HCT116 (cell line): ENCODE measurements around the gene XKRX. TPM values are rescaled to one million over a fixed set of nuclear protein-coding genes. Genes with fewer than 3 reads are reported as not detected.

Experiments used
- ATAC-seq: fragments of 200-7000 bp; cut with Tn5 transposase; 2 replicates; pipeline ENCODE4 v1.9.1; 2020; ENCODE audit warnings: mild to moderate bottlenecking, moderate library complexity
- BruUV-seq: library from RNA; stranded (reverse); fragments of 400-500 nt; replicated peaks from 2 replicates; lab custom pipeline; 2021; lab: Mats Ljungman, UMichigan
- CTCF ChIA-PET: fragments of 300-600 bp; sonication (Branson Sonifier 250); formaldehyde crosslinking; loops from one replicate; lab custom pipeline; 2021; ENCODE audit warnings: antibody characterized with exemption; lab: Charles Lee
- POLR2A ChIA-PET: fragments of 300-600, 350-600 bp; sonication (Branson Sonifier 250); formaldehyde crosslinking; loops from one replicate; lab custom pipeline; 2021; ENCODE audit warnings: antibody characterized with exemption; lab: Charles Lee
- RAD21 ChIA-PET, 2 experiments: fragments of 300-600 bp; sonication (Branson Sonifier 250); formaldehyde crosslinking; loops; one replicate each; lab custom pipeline; 2023; ENCODE audit warnings: low total read pairs in 2 of 2; ENCODE audit not compliant: uncharacterized antibody in 2 of 2, unreplicated experiment in 2 of 2, low non-redundant PET in 1 of 2; lab: Charles Lee
- DNase-seq: peaks from one replicate; pipeline ENCODE4 v3.0.0-alpha.2; 2010; ENCODE audit warnings: low read depth, low spot score
- H2AFZ ChIP-seq: fragments of 200-600 bp; shearing (Covaris generic), sonication (generic); 2 replicates; pipeline ENCODE4 v1.6.1; 2017; ENCODE audit warnings: low read depth, mixed run types, mixed read lengths, antibody characterized with exemption, low read length; ENCODE audit not compliant: poor library complexity, severe bottlenecking
- H3K27ac ChIP-seq: 2 replicates; pipeline ENCODE4 v1.5.1; 2012; ENCODE audit warnings: low read depth, low read length
- H3K27me3 ChIP-seq: fragments of 200-600 bp; sonication (generic); 2 replicates; pipeline ENCODE4 v1.6.1; 2016; ENCODE audit warnings: mixed run types, low read length, mixed read lengths; ENCODE audit not compliant: insufficient read depth
- H3K36me3 ChIP-seq, 2 experiments: fragments of 200-500 bp in 1 of 2; fragments of 200-600 bp in 1 of 2; sonication (Bioruptor generic) in 1 of 2; sonication (generic) in 1 of 2; 2 replicates each; pipeline versions ENCODE4 v1.5.1 to v1.6.1; 2014 to 2016; ENCODE audit warnings: low read length in 2 of 2, inconsistent platforms in 1 of 2, mixed read lengths in 1 of 2, mixed run types in 1 of 2; ENCODE audit not compliant: insufficient read depth in 2 of 2, control insufficient read depth in 1 of 2
- H3K4me1 ChIP-seq, 2 experiments: fragments of 200-600 bp in 1 of 2; sonication (generic) in 1 of 2; 2 replicates each; pipeline versions ENCODE4 v1.5.1 to v1.6.1; 2012 to 2017; ENCODE audit warnings: low read length in 2 of 2, inconsistent platforms in 1 of 2, mild to moderate bottlenecking in 1 of 2, mixed read lengths in 1 of 2, mixed run types in 1 of 2, moderate library complexity in 1 of 2; ENCODE audit not compliant: insufficient read depth in 2 of 2, control insufficient read depth in 1 of 2
- H3K4me2 ChIP-seq: fragments of 200-600 bp; sonication (generic); 2 replicates; pipeline ENCODE4 v1.6.1; 2017; ENCODE audit warnings: mixed run types, low read length, mixed read lengths
- H3K4me3 ChIP-seq, 2 experiments: fragments of 200-600 bp in 1 of 2; sonication (generic) in 1 of 2; replicated peaks in 1 of 2; 2 replicates each; pipeline ENCODE4 v1.5.1; 2011 to 2016; ENCODE audit warnings: low read length in 2 of 2, control low read depth in 1 of 2, low read depth in 1 of 2, mild to moderate bottlenecking in 1 of 2, mixed read lengths in 1 of 2, mixed run types in 1 of 2
- H3K79me2 ChIP-seq: fragments of 200-600 bp; sonication (generic); 2 replicates; pipeline ENCODE4 v1.6.1; 2017; ENCODE audit warnings: mild to moderate bottlenecking, mixed run types, low read length, moderate library complexity, mixed read lengths; ENCODE audit not compliant: insufficient read depth
- H3K9ac ChIP-seq: fragments of 200-600 bp; sonication (generic); 2 replicates; pipeline ENCODE4 v1.6.1; 2016; ENCODE audit warnings: low read length, mixed read lengths
- H3K9me2 ChIP-seq: fragments of 200-600 bp; sonication (generic), shearing (Covaris generic); 2 replicates; pipeline ENCODE4 v1.6.1; 2017; ENCODE audit warnings: mixed run types, mild to moderate bottlenecking, moderate library complexity; ENCODE audit not compliant: insufficient read depth
- H3K9me3 ChIP-seq, 2 experiments: fragments of 200-500 bp in 1 of 2; fragments of 200-600 bp in 1 of 2; sonication (Bioruptor generic) in 1 of 2; sonication (generic) in 1 of 2; 2 replicates each; pipeline ENCODE4 v1.6.1; 2014 to 2017; ENCODE audit warnings: low read length in 2 of 2, mixed read lengths in 2 of 2, inconsistent platforms in 1 of 2, low read depth in 1 of 2, mild to moderate bottlenecking in 1 of 2, mixed run types in 1 of 2, moderate library complexity in 1 of 2; ENCODE audit not compliant: control insufficient read depth in 1 of 2, insufficient read depth in 1 of 2
- H4K20me1 ChIP-seq: fragments of 200-600 bp; sonication (generic), shearing (Covaris generic); 2 replicates; pipeline ENCODE4 v1.6.1; 2017; ENCODE audit warnings: mixed run types, mild to moderate bottlenecking, moderate library complexity; ENCODE audit not compliant: insufficient read depth
- CEBPB ChIP-seq: IDR thresholded peaks from 2 replicates; pipeline ENCODE4 v1.6.1; 2012; ENCODE audit warnings: low read depth
- EGR1 ChIP-seq: IDR thresholded peaks from 2 replicates; pipeline ENCODE4 v1.6.1; 2012; ENCODE audit warnings: low read depth
- ELF1 ChIP-seq: IDR thresholded peaks from 2 replicates; pipeline ENCODE4 v1.6.1; 2012; ENCODE audit warnings: low read depth, borderline replicate concordance
- EZH2 ChIP-seq: fragments of 200-600 bp; sonication (generic); IDR thresholded peaks from 2 replicates; pipeline ENCODE4 v1.6.1; 2017; ENCODE audit warnings: antibody characterized with exemption, mixed run types
- EZH2phosphoT487 ChIP-seq: fragments of 200-600 bp; IDR thresholded peaks from 2 replicates; pipeline ENCODE4 v1.6.1; 2018; ENCODE audit warnings: antibody characterized with exemption, borderline replicate concordance
- RAD21 ChIP-seq: IDR thresholded peaks from 2 replicates; pipeline ENCODE4 v1.6.1; 2012; ENCODE audit warnings: low read depth, mild to moderate bottlenecking
- SP1 ChIP-seq: IDR thresholded peaks from 2 replicates; pipeline ENCODE4 v1.6.1; 2012; ENCODE audit warnings: low read depth
- SRF ChIP-seq: IDR thresholded peaks from 2 replicates; pipeline ENCODE4 v1.6.1; 2012; ENCODE audit warnings: low read depth
- TCF7L2 ChIP-seq: IDR thresholded peaks from 2 replicates; pipeline ENCODE4 v1.7.0; 2011; ENCODE audit warnings: borderline replicate concordance, inconsistent platforms; ENCODE audit not compliant: insufficient read depth, insufficient read length; ENCODE audit errors: extremely low read depth
- ZBTB33 ChIP-seq: IDR thresholded peaks from 2 replicates; pipeline ENCODE4 v1.6.1; 2011; ENCODE audit warnings: mild to moderate bottlenecking, low read length, moderate library complexity; ENCODE audit not compliant: insufficient replicate concordance; ENCODE audit errors: extremely low read depth
- intact Hi-C: fragments of 100-400 bp; cut with micrococcal nuclease; formaldehyde crosslinking; loops from 2 replicates; pipeline ENCODE4 v1.10.0; 2022
- total RNA-seq: library from RNA; stranded (reverse); gene quantifications from one replicate; pipeline ENCODE4 v1.2.1, GENCODE V29; 2021; ENCODE audit not compliant: unreplicated experiment

The XKRX gene
- total RNA-seq, 1 experiment from 2014 or later: 0.47 TPM

GRCh38 chrX:100868273-100868672 is 60.4 kb downstream of the XKRX start:
- no peak overlapping the region for H3K4me2 ChIP-seq
- ATAC-seq (no peak), DNase-seq (no peak)
- no peaks in the 10 kb centered on the region for H3K9me3 ChIP-seq
- BruUV-seq: no TSS peak
- no peak overlapping the region for H3K27ac ChIP-seq
- intact Hi-C loops: no loop called here
- no peaks in the 10 kb centered on the region for H3K27me3 ChIP-seq
- no peaks in the 10 kb centered on the region for H3K79me2 ChIP-seq
- H4K20me1 ChIP-seq: no peaks in the 10 kb centered on the region
- H3K9ac ChIP-seq: no peak overlapping the region
- TF ChIP-seq EZH2 (no peak), CEBPB (no peak), EGR1 (no peak), EZH2phosphoT487 (no peak), TCF7L2 (no peak), RAD21 (no peak), SRF (no peak), SP1 (no peak), ZBTB33 (no peak), ELF1 (no peak)
- TF ChIP-seq, all 23 proteins: peak for 0
- H3K9me2 ChIP-seq: no peaks in the 10 kb centered on the region
- RAD21 ChIA-PET: no interaction called here
- CTCF ChIA-PET: no interaction called here
- H3K36me3 ChIP-seq: no peaks in the 10 kb centered on the region
- no peaks in the 10 kb centered on the region for H3K4me1 ChIP-seq
- no peak overlapping the region for H2AFZ ChIP-seq
- no peak overlapping the region for H3K4me3 ChIP-seq
- POLR2A ChIA-PET: no interaction called here
